Effector memory CD4-positive, alpha-beta T cell (primary cell): Measurements from ENCODE around the gene MYH9.

Experiments used
- DNase-seq, 3 donors: peaks; one replicate each; pipeline ENCODE4 v3.0.0-alpha.2; 2020
- H3K27ac ChIP-seq: 2 replicates; pipeline ENCODE4 v1.7.0; 2013; ENCODE audit warnings: mild to moderate bottlenecking, low read length, moderate library complexity; ENCODE audit not compliant: insufficient read depth, poor library complexity, severe bottlenecking
- H3K27me3 ChIP-seq: replicated peaks from 2 replicates; pipeline ENCODE4 v1.7.0; 2013; ENCODE audit warnings: mild to moderate bottlenecking, low read length; ENCODE audit not compliant: insufficient read depth, control insufficient read depth, poor library complexity, severe bottlenecking
- H3K36me3 ChIP-seq: 2 replicates; pipeline ENCODE4 v1.7.0; 2013; ENCODE audit warnings: mild to moderate bottlenecking, low read length, moderate library complexity; ENCODE audit not compliant: control insufficient read depth, insufficient read depth
- H3K4me1 ChIP-seq: 2 replicates; pipeline ENCODE4 v1.7.0; 2013; ENCODE audit warnings: low read length, mild to moderate bottlenecking; ENCODE audit not compliant: control insufficient read depth, insufficient read depth, poor library complexity, severe bottlenecking
- H3K4me3 ChIP-seq: 2 replicates; pipeline ENCODE4 v1.7.0; 2013; ENCODE audit warnings: low read length, low read depth, mild to moderate bottlenecking; ENCODE audit not compliant: insufficient read depth, poor library complexity, severe bottlenecking
- H3K9me3 ChIP-seq: 2 replicates; pipeline ENCODE4 v1.7.0; 2013; ENCODE audit warnings: mild to moderate bottlenecking, low read length, moderate library complexity; ENCODE audit not compliant: control insufficient read depth

The MYH9 gene

GRCh38 chr22:36337365-36338130 is 50.2 kb downstream of the MYH9 start:
- H3K27ac ChIP-seq = peak overlapping the region; percentile 79
- H3K27me3 ChIP-seq = no peaks in the 10 kb centered on the region
- no peaks in the 10 kb centered on the region for H3K9me3 ChIP-seq
- peaks cover 86% of the 10 kb centered on the region for H3K4me1 ChIP-seq
- H3K4me3 ChIP-seq = no peak overlapping the region
- peaks cover 41% of the 10 kb centered on the region for H3K36me3 ChIP-seq
- no peak for DNase-seq

DNA sequence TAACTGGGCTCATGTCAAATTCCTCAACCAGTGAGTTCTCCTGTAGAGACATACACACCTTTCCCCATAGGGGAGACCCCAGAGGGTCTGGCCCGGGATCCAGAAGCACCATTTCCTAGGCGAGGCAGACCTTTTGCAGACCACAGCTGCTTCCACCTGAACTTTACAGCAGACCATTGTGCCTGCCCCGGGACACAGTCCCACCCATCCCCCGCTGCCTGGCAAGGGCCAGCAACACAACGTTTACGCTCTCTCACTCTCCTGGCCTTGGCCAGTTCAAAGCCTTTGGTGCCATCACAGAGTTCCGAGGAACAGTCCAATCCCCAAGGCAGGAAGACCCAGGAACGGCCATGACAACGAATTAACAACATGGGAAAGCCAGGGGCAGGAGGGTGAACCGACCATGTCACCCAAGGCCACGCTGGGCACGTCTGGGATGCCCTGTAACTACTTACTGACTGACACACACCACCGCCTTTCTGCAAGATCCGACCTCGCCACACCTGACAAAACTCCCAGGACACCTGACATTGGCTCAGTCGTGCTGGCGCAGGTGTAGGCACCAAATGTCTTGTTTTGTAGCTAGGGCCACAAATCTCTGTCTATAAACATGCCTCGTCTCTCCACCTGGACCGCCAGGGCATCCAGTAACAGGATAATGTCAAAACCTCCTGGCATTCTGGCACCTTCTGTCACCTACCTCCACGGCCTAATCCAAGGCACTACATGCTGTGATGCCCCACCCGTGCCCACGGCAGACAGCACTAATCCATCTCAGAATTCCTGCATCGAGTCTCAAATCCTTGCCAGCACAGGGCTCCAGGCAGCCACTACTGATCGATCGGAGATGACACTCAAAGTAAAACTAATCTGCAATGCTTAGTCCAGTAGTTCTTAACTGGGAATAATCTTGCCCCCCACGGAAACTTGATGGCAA is 51.3 kb downstream of the MYH9 start:
- Histone ChIP-seq H3K4me3 (no peak overlapping the region), H3K4me1 (peaks cover 94% of the 10 kb centered on the region), H3K27me3 (no peaks in the 10 kb centered on the region), H3K27ac (peak overlapping the region; percentile 79), H3K36me3 (peaks cover 31% of the 10 kb centered on the region), H3K9me3 (no peaks in the 10 kb centered on the region)
- no peak for DNase-seq

DNA sequence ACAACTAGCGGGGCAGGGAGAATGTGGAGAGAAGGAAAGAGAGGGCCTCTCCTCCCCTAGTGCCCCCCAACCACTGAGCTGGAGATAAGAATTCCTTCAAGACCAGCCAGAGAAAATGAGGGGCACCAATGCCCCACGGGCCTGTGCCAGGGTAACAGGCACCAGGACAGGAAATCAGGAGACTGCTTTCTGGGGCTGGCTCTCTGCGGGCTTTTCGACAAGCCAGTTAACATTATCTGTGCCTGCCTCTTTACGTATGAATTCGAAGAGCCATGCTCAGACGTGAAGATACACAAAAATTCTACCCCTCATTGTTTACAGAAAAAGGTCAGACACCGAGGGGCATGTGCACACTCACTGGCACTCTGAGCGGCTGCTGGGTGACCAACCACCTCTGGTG is 52.1 kb downstream of the MYH9 start:
- H3K36me3 ChIP-seq = peaks cover 22% of the 10 kb centered on the region

DNA sequence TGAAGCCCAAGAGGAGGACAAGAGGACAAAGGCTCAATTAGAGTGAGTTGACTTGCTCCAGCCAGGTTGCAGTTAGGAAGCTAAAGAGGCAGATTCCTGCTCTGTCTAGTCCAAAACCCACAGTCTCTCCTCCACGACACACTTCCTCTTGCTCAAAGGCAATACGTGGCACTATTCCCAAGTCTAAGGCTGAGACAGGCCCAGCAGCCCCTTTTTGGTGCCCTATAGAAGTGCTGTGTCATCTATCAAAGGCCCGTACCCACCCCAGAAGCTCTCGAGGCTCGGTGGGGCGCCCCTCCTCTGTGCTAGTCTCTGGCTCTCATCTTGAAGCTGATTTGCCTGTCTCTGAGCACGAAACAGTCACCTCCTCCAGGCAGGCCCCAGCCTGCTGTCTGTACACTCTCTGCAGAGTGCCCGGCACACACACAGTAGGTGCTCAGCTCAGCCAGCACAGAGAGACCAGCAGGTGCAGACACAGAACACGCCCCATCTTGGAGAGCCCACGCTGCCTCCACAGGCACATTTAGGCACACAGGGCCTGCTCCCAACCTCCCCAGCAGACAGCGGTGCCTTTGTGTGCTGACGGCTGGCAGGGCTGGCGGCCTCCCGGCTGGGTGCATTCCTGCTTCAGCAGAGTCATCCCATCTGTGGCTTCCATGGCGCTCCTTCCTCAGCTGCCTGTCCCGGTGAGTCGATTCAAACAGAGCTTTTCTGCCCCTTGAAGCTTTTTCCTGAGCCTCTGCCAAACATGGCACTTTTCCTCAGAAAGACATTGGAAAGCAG is 52.8 kb downstream of the MYH9 start:
- Histone ChIP-seq H3K27ac (peak overlapping the region; percentile 79), H3K4me1 (peaks cover 95% of the 10 kb centered on the region), H3K36me3 (peaks cover 24% of the 10 kb centered on the region), H3K27me3 (no peaks in the 10 kb centered on the region), H3K9me3 (no peaks in the 10 kb centered on the region), H3K4me3 (peak overlapping the region; percentile 1)
- peak in 1 of 3 donors; percentile 50 for DNase-seq

More for the DNA sequence above, 52.1 kb downstream of the MYH9 start:
- Histone ChIP-seq H3K9me3 (no peaks in the 10 kb centered on the region), H3K27me3 (no peaks in the 10 kb centered on the region), H3K4me1 (peaks cover 95% of the 10 kb centered on the region), H3K4me3 (peak overlapping the region; percentile 1), H3K27ac (peak overlapping the region; percentile 79)
- DNase-seq = no peak

GRCh38 chr22:36334081-36334820 is 53.5 kb downstream of the MYH9 start:
- no peak for DNase-seq

DNA sequence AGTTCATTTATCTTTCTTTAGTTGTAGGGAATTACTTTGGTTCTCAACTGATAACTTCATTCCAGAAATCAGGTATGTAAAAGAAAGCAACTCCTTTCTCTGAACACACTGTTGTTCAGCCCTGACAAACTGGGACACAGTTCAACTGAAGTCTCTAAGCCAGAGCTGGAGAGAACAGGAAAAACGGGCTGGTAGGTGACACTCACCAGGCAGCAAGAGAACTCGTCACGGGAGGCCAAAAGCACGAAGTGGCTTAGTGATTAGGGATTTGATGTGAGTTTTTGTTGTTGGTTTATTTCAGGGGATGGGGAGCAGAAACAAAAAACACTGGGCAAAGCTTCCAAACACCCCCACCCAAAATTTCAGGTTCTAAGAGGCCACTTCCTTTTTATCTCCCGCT is 54.1 kb downstream of the MYH9 start:
- no peaks in the 10 kb centered on the region for H3K27me3 ChIP-seq
- no peaks in the 10 kb centered on the region for H3K9me3 ChIP-seq
- H3K36me3 ChIP-seq = peaks cover 15% of the 10 kb centered on the region
- DNase-seq = no peak
- peaks cover 97% of the 10 kb centered on the region for H3K4me1 ChIP-seq
- H3K4me3 ChIP-seq = peak overlapping the region; percentile 39
- peak overlapping the region; percentile 79 for H3K27ac ChIP-seq

More at GRCh38 chr22:36334081-36334820, 53.5 kb downstream of the MYH9 start:
- peak overlapping the region; percentile 79 for H3K27ac ChIP-seq
- no peaks in the 10 kb centered on the region for H3K27me3 ChIP-seq
- no peaks in the 10 kb centered on the region for H3K9me3 ChIP-seq
- peaks cover 95% of the 10 kb centered on the region for H3K4me1 ChIP-seq
- peaks cover 20% of the 10 kb centered on the region for H3K36me3 ChIP-seq
- H3K4me3 ChIP-seq = peak overlapping the region; percentile 1

GRCh38 chr22:36332623-36333332 is 55.0 kb downstream of the MYH9 start:
- H3K36me3 ChIP-seq = peaks cover 23% of the 10 kb centered on the region
- peaks cover 96% of the 10 kb centered on the region for H3K4me1 ChIP-seq

DNA sequence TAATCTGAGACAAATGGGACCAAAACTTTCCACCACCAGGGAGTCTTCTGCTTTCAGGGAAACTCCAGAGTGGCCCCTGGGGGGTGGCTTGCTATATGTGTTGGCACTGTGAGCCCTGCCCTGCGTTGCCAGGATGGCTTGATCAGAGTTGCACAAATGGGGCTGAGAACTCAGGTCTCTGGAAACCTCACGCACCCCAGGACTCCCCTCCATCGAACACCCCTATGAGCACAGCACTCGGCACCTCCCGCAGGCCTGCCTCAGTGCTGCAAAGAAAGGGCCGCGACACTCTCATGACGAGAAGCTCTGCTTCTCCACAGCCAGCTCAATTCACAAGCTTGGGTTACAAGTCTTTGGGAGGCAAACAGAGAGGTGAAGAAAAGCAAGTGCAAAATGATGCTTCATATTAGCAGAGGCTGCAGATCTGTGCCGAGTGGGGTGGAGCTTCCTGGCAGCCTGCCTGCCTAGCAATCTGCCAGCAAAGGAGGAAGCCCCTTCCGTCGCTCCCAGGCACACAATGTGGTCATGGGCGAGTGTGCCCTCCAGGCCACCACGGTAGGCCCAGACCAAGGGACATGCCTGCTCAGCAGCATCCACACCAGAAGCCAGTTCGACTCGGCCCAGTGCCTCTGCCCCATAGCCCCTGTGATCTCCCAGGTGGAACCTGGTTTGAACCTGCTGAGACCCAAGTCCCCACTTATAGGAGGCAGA is 55.7 kb downstream of the MYH9 start:
- no peaks in the 10 kb centered on the region for H3K9me3 ChIP-seq
- DNase-seq = peak in 2 of 3 donors; percentile 44 to 51

More at GRCh38 chr22:36332623-36333332, 55.0 kb downstream of the MYH9 start:
- Histone ChIP-seq H3K27me3 (no peaks in the 10 kb centered on the region), H3K4me3 (peak overlapping the region; percentile 39), H3K9me3 (no peaks in the 10 kb centered on the region), H3K27ac (peak overlapping the region; percentile 79)
- peak; percentile 38 to 64 (median 47) for DNase-seq

More for the DNA sequence above, 55.7 kb downstream of the MYH9 start:
- Histone ChIP-seq H3K27me3 (no peaks in the 10 kb centered on the region), H3K4me1 (peaks cover 89% of the 10 kb centered on the region), H3K27ac (peak overlapping the region; percentile 79), H3K4me3 (peak overlapping the region; percentile 39), H3K36me3 (peaks cover 30% of the 10 kb centered on the region)
